WTC11 (cell line): Measurements from ENCODE around the gene KAT2B. TPM values are rescaled to one million over a fixed set of nuclear protein-coding genes. Genes with fewer than 3 reads are reported as not detected.

Source experiments
- ATAC-seq: fragments of 200-7000 bp; cut with Tn5 transposase; 2 replicates; pipeline ENCODE4 v1.10.0; 2021; ENCODE audit warnings: mild to moderate bottlenecking, moderate library complexity
- CTCF ChIA-PET: fragments of 300-600 bp; sonication (Branson Sonifier 250); formaldehyde crosslinking; loops from one replicate; lab custom pipeline; 2021; ENCODE audit warnings: antibody characterized with exemption; lab: Charles Lee
- POLR2A ChIA-PET: fragments of 350-600 bp; sonication (Branson Sonifier 250); formaldehyde crosslinking; loops from one replicate; lab custom pipeline; 2021; ENCODE audit warnings: antibody characterized with exemption; lab: Charles Lee
- DNase-seq: peaks from one replicate; pipeline ENCODE4 v3.0.0; 2021; ENCODE audit warnings: low spot score
- H3K27ac Mint-ChIP-seq: 2 replicates; pipeline ENCODE4 v1.8.0; 2021; ENCODE audit warnings: mixed read lengths
- H3K27me3 Mint-ChIP-seq: 2 replicates; pipeline ENCODE4 v1.8.0; 2021; ENCODE audit warnings: low read depth, mild to moderate bottlenecking, moderate library complexity, mixed read lengths
- H3K36me3 Mint-ChIP-seq: 2 replicates; pipeline ENCODE4 v1.8.0; 2021; ENCODE audit warnings: mixed read lengths
- H3K4me1 Mint-ChIP-seq: 2 replicates; pipeline ENCODE4 v1.8.0; 2022; ENCODE audit warnings: mixed read lengths
- H3K4me3 Mint-ChIP-seq: 2 replicates; pipeline ENCODE4 v1.8.0; 2021; ENCODE audit warnings: mild to moderate bottlenecking, moderate library complexity, mixed read lengths
- H3K9me3 Mint-ChIP-seq: 2 replicates; pipeline ENCODE4 v1.8.0; 2021; ENCODE audit warnings: mixed read lengths
- AR ChIP-seq: fragments of 250-450 bp; sonication (Bioruptor Pico); IDR thresholded peaks from 2 replicates; pipeline ENCODE4 v1.9.0; 2021; ENCODE audit warnings: mild to moderate bottlenecking
- ATF2 ChIP-seq: sonication (generic); formaldehyde crosslinking; IDR thresholded peaks from 2 replicates; pipeline ENCODE4 v1.8.1; 2022; ENCODE audit warnings: low read depth, missing genetic modification reagents, borderline replicate concordance
- E2F5 ChIP-seq: sonication (generic); formaldehyde crosslinking; IDR thresholded peaks from 2 replicates; pipeline ENCODE4 v1.8.1; 2022; ENCODE audit warnings: mild to moderate bottlenecking, moderate library complexity, missing genetic modification reagents
- EMX1 ChIP-seq: fragments of 250-450 bp; sonication (Bioruptor Pico); IDR thresholded peaks from 2 replicates; pipeline ENCODE4 v1.8.0; 2021; ENCODE audit warnings: mild to moderate bottlenecking
- FOXP1 ChIP-seq: sonication (generic); formaldehyde crosslinking; IDR thresholded peaks from 2 replicates; pipeline ENCODE4 v1.8.0; 2022; ENCODE audit warnings: missing genetic modification reagents, mild to moderate bottlenecking, moderate library complexity, borderline replicate concordance
- HMGA2 ChIP-seq: fragments of 250-450 bp; sonication (Bioruptor Pico); IDR thresholded peaks from 2 replicates; pipeline ENCODE4 v1.4.0; 2021; ENCODE audit warnings: mild to moderate bottlenecking, moderate library complexity
- IRF2 ChIP-seq: sonication (generic); formaldehyde crosslinking; IDR thresholded peaks from 2 replicates; pipeline ENCODE4 v1.8.0; 2022; ENCODE audit warnings: low read depth, missing genetic modification reagents, borderline replicate concordance
- MAX ChIP-seq: sonication (generic); formaldehyde crosslinking; IDR thresholded peaks from 2 replicates; pipeline ENCODE4 v1.8.0; 2022; ENCODE audit warnings: mild to moderate bottlenecking, missing genetic modification reagents
- MXD4 ChIP-seq: fragments of 250-450 bp; sonication (Bioruptor Pico); IDR thresholded peaks from 2 replicates; pipeline ENCODE4 v1.8.0; 2021; ENCODE audit warnings: mild to moderate bottlenecking, moderate library complexity, borderline replicate concordance
- MYBL2 ChIP-seq: sonication (generic); formaldehyde crosslinking; IDR thresholded peaks from 2 replicates; pipeline ENCODE4 v1.8.1; 2023; ENCODE audit warnings: mild to moderate bottlenecking, moderate library complexity, missing genetic modification reagents
- PRRX2 ChIP-seq: fragments of 250-450 bp; sonication (Bioruptor Pico); IDR thresholded peaks from 2 replicates; pipeline ENCODE4 v1.8.0; 2021; ENCODE audit warnings: mild to moderate bottlenecking
- SMAD3 ChIP-seq: sonication (generic); formaldehyde crosslinking; IDR thresholded peaks from 2 replicates; pipeline ENCODE4 v1.8.0; 2022; ENCODE audit warnings: missing genetic modification reagents, mild to moderate bottlenecking, borderline replicate concordance
- SP1 ChIP-seq: sonication (generic); formaldehyde crosslinking; conservative IDR thresholded peaks from 2 replicates; pipeline ENCODE4 v1.8.1; 2022; ENCODE audit warnings: missing genetic modification reagents
- ZNF121 ChIP-seq: sonication (generic); formaldehyde crosslinking; IDR thresholded peaks from 2 replicates; pipeline ENCODE4 v1.8.0; 2023; ENCODE audit warnings: missing genetic modification reagents
- ZNF232 ChIP-seq: sonication (generic); formaldehyde crosslinking; IDR thresholded peaks from 2 replicates; pipeline ENCODE4 v1.8.0; 2022; ENCODE audit warnings: mild to moderate bottlenecking, missing genetic modification reagents
- ZNF263 ChIP-seq: sonication (generic); formaldehyde crosslinking; IDR thresholded peaks from 2 replicates; pipeline ENCODE4 v1.8.1; 2022; ENCODE audit warnings: low read depth, mild to moderate bottlenecking, moderate library complexity, missing genetic modification reagents
- ZNF416 ChIP-seq: fragments of 250-450 bp; sonication (Bioruptor Pico); IDR thresholded peaks from 2 replicates; pipeline ENCODE4 v1.9.0; 2021; ENCODE audit warnings: mild to moderate bottlenecking, inconsistent platforms
- ZNF512 ChIP-seq: sonication (generic); formaldehyde crosslinking; IDR thresholded peaks from 2 replicates; pipeline ENCODE4 v1.8.1; 2022; ENCODE audit warnings: missing genetic modification reagents, borderline replicate concordance
- ZNF532 ChIP-seq: fragments of 250-450 bp; sonication (Bioruptor Pico); IDR thresholded peaks from 2 replicates; pipeline ENCODE4 v1.9.0; 2021; ENCODE audit warnings: mild to moderate bottlenecking, borderline replicate concordance
- ZNF671 ChIP-seq: fragments of 250-450 bp; sonication (Bioruptor Pico); IDR thresholded peaks from 2 replicates; pipeline ENCODE4 v1.8.0; 2021; ENCODE audit warnings: mild to moderate bottlenecking
- total RNA-seq: library from RNA; stranded (reverse); gene quantifications from 3 replicates; pipeline ENCODE4 v1.2.3, GENCODE V29; 2021

Gene KAT2B
- total RNA-seq, 1 experiment from 2014 or later = 2.7 TPM

GRCh38 chr3:20055020-20055775 lies 15.0 kb downstream of the KAT2B start:
- Mint-ChIP-seq H3K9me3 (peaks cover 5% of the 10 kb centered on the region; the same call in 1 of the 2 replicates), H3K27ac (no peak overlapping the region), H3K36me3 (no peaks in the 10 kb centered on the region), H3K4me3 (no peak overlapping the region), H3K27me3 (no peaks in the 10 kb centered on the region), H3K4me1 (no peaks in the 10 kb centered on the region)
- ChIA-PET POLR2A (no interaction called here), CTCF (no interaction called here)
- TF ChIP-seq FOXP1 = no peak
- TF ChIP-seq AR = no peak
- no peak for TF ChIP-seq EMX1 (CRISPR knock-in tag)
- ATAC-seq (no peak; the same call in 1 of the 2 replicates), DNase-seq (no peak)

- CTCF ChIA-PET = no interaction called here
- Mint-ChIP-seq H3K27me3 (no peaks in the 10 kb centered on the region), H3K9me3 (peaks cover 5% of the 10 kb centered on the region; the same call in 1 of the 2 replicates), H3K36me3 (no peaks in the 10 kb centered on the region), H3K4me3 (no peak overlapping the region), H3K4me1 (no peaks in the 10 kb centered on the region), H3K27ac (no peak overlapping the region)
- ATAC-seq = no peak
- TF ChIP-seq IRF2 (CRISPR knock-in tag) = no peak
- TF ChIP-seq ZNF121 (CRISPR knock-in tag) = no peak
- no peak for TF ChIP-seq MXD4 (CRISPR knock-in tag)
- TF ChIP-seq PRRX2 (CRISPR knock-in tag) = no peak
- TF ChIP-seq ZNF671 (CRISPR knock-in tag) = no peak
- no peak for TF ChIP-seq E2F5 (CRISPR knock-in tag)
- TF ChIP-seq SMAD3 = no peak
- TF ChIP-seq ZNF416 (CRISPR knock-in tag) = no peak
- no peak for TF ChIP-seq ATF2 (CRISPR knock-in tag)
- no peak for TF ChIP-seq MAX (CRISPR knock-in tag)
- TF ChIP-seq HMGA2 (CRISPR knock-in tag) = no peak
- TF ChIP-seq FOXP1 = no peak
- no peak for TF ChIP-seq ZNF263 (CRISPR knock-in tag)
- TF ChIP-seq ZNF232 (CRISPR knock-in tag) = no peak
- no peak for TF ChIP-seq ZNF532 (CRISPR knock-in tag)
- TF ChIP-seq MYBL2 (CRISPR knock-in tag) = no peak
- TF ChIP-seq SP1 (CRISPR knock-in tag) = no peak
- TF ChIP-seq ZNF512 = no peak
- POLR2A ChIA-PET = no interaction called here
- DNase-seq = no peak
These were observed 15.6 kb downstream of the KAT2B start for GRCh38 chr3:20055842-20056241.
